AG04449 (cell line): ENCODE measurements around the gene LYSMD1.

ENCODE experiments used
- CTCF ChIA-PET: fragments of 350-600 bp; formaldehyde crosslinking; extraction: SDS; loops from one replicate; lab custom pipeline; 2021; ENCODE audit warnings: antibody characterized with exemption; lab: Yijun Ruan, JAX
- POLR2A ChIA-PET: fragments of 400-600, 350-600 bp; formaldehyde crosslinking; extraction: SDS; loops from one replicate; lab custom pipeline; 2020; ENCODE audit warnings: antibody characterized with exemption, inconsistent platforms; lab: Yijun Ruan, JAX
- DNase-seq: peaks from one replicate; pipeline ENCODE4 v3.0.0-alpha.2; 2010; ENCODE audit warnings: low read depth, low spot score
- H3K4me3 ChIP-seq: 2 replicates; pipeline ENCODE4 v1.5.1; 2011; ENCODE audit warnings: low read depth, mild to moderate bottlenecking, control low read depth, low read length
- TF ChIP-seq, protein P1 (sequence below): IDR thresholded peaks from one replicate; pipeline ENCODE4 v1.5.1; 2011; ENCODE audit warnings: mild to moderate bottlenecking, moderate library complexity, low read length, control low read depth, inconsistent platforms; ENCODE audit not compliant: insufficient read depth; ENCODE audit errors: missing control alignments

The LYSMD1 gene

DNA sequence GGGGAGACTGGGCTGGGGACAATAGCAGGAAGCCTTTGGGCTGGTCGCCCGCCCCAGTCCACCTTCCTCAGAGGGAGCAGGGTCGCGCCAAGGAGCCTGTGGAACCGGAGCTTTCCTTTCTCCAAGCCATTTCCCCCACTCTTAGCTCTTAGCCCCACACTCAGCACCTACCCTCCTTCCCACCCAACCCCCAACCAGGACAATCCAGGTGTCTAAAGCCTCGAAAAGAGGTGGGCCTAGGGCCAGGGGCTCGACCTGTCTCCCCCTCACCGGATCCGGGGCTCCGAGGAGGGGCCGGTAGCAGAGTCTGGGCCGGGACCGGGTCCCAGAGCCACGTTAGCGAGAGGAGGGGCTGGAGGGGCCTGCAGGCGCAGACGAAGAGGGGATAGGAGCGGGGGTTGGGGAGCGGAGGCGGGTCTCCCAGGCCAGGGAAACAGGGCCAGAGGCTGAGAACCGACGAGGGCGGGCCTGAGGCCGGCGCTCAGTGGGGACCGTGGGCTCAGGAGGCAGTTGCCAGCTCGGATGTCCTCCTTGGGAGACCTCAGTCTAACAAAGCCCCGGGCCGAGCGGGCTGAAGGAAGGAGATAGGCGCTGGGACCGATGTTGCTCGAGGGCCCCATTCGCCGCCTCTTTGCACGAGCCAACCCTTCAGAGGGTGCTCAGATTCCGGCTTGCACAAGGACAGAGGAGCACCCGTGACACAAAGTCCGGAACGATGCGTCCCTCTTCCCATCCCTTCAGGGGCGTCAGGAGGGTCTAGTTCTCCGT lies 20.2 kb downstream of the LYSMD1 start:
- H3K4me3 ChIP-seq: peak overlapping the region; percentile 80
- POLR2A ChIA-PET: interaction anchor here (0.6 kb wide), 1 partner anchor 36 kb away, joined by 3 read pairs; no protein-coding TSS in a partner anchor
- TF ChIP-seq, protein P1, sequence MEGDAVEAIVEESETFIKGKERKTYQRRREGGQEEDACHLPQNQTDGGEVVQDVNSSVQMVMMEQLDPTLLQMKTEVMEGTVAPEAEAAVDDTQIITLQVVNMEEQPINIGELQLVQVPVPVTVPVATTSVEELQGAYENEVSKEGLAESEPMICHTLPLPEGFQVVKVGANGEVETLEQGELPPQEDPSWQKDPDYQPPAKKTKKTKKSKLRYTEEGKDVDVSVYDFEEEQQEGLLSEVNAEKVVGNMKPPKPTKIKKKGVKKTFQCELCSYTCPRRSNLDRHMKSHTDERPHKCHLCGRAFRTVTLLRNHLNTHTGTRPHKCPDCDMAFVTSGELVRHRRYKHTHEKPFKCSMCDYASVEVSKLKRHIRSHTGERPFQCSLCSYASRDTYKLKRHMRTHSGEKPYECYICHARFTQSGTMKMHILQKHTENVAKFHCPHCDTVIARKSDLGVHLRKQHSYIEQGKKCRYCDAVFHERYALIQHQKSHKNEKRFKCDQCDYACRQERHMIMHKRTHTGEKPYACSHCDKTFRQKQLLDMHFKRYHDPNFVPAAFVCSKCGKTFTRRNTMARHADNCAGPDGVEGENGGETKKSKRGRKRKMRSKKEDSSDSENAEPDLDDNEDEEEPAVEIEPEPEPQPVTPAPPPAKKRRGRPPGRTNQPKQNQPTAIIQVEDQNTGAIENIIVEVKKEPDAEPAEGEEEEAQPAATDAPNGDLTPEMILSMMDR: no peak
- DNase-seq: no peak
- CTCF ChIA-PET: interaction anchor here (0.7 to 3.9 kb wide), 5 partner anchors 8 to 46 kb away, joined by 3 to 22 read pairs (median 5); no protein-coding TSS in a partner anchor

DNA sequence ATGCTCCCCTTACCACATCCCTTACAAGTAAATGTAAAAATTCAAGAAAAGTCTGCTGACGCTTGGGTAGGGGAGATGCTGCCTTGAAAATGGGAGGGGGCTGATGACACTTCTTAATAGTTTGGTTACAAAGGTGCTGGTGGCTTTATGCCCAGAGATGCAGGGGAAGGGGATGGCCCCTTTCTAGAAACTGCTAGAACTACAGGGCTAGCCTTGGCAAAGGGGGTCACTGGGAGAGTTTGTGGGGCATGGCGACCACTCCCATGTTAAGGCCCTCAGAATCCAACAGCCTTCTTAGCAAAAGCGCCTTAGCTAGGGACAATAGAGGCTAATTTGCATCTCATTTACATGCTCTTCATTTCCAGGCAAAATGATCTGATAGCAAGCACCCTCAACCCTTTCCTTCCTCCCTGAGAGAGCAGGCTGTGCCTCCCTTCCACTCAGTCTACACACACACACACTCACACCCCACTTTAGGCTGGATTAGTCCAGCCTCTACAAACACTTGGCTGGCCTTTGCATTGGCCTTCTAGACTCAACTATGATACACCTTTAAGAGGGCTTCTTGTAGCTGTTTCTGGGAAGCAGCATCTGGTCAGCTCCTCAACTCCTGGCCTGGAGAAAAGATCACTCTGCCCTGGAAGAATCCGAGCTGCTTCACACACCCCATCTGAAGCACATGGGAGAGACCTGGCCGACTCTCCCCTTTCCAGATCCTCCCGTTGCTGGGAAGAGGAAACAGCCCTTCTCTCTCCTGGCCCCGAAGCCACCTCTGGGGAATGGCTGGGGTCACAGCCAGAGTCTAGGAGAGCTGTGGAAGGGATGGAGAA lies 21.0 kb downstream of the LYSMD1 start:
- ChIA-PET POLR2A (interaction anchor here (0.5 kb wide), 1 partner anchor 38 kb away, joined by 3 read pairs; no protein-coding TSS in a partner anchor), CTCF (interaction anchor here (0.7 to 3.9 kb wide), 4 partner anchors 9 to 45 kb away, joined by 3 to 22 read pairs (median 6); no protein-coding TSS in a partner anchor)
- TF ChIP-seq, protein P1: no peak
- DNase-seq: no peak
- peak overlapping the region; percentile 80 for H3K4me3 ChIP-seq

DNA sequence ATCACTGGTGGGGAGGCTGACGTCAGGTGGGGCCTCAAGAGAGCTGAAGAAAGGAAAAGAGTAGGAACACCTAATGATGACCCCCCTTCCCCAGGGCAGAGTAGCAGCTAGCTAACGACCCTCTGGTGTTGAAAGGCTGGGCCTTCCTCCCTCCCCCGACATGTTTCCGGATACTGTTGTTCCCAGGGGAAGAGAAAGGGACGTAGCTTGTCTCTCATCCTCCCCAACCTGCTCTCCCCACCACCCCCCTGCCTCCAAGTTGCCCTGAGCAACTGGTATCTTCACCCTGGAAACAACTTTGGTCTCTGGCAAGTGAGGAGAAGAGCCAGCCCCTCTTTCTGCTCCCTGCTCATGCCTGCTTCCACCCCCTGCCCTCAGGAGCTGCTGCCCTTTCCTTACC lies 21.7 kb downstream of the LYSMD1 start:
- ChIA-PET POLR2A (no interaction called here), CTCF (interaction anchor here (1.0 to 3.9 kb wide), 2 partner anchors 12 to 45 kb away, joined by 8 to 22 read pairs; partner anchors contain the start of gene TNFAIP8L2)
- H3K4me3 ChIP-seq: no peak overlapping the region
- TF ChIP-seq, protein P1: no peak
- DNase-seq: no peak

DNA sequence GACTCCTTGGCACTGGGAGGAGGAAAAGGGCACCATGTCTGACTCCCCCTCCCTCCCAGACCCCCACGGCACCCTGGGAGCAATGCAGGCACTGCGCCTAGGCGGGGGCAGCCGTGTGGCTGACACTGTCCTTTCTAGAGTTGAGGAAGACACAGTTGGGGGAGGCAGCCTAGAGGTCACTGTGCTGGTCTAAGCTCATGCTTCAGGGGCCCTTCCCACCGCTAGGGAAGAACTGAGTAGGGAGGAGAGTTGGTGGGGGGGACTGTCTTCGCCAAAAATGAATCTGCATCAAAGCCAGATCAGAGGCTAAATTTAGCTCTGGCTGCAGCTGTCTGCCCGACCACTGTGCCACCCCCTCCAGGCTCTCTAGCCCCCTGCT lies 22.7 kb downstream of the LYSMD1 start:
- CTCF ChIA-PET: interaction anchor here (1.0 to 3.9 kb wide), 3 partner anchors 9 to 44 kb away, joined by 4 to 22 read pairs (median 8); partner anchors contain the start of gene TNFAIP8L2
- DNase-seq: no peak
- H3K4me3 ChIP-seq: no peak overlapping the region
- TF ChIP-seq, protein P1: no peak
- POLR2A ChIA-PET: interaction anchor here (0.7 kb wide), 1 partner anchor 9 kb away, joined by 3 read pairs; no protein-coding TSS in a partner anchor

DNA sequence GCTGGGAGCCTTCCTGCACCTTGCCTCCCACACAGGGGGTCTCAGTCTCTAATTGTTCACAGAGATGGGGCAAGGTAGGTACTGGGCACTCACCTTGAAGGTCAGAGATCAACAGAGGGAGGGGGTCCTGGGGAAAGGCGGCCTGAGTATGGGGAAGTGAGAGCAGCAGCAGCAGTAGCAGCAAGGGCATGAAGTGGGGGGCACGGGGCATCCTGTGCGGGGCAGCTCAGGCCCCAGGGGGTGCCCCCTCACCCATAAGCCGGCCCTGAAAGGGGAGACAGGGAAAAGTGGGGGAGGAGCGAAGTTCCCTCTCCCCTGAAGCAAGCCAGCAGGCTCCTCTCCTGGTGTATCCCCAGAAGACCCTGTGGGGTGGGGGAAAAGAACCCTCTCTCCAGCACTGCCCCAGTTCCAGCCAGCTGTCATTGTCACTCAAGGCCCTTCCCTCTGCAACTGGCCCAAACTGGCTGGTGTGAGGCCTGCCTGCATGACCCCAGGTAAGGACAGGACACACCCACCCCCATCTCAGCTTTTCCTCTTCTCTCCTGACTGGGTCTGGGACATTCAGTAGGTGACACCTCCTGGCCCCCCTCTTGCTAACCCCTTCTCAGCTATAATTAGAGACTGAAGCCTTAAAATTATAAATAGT lies 23.2 kb downstream of the LYSMD1 start:
- ChIA-PET CTCF (interaction anchor here (1.1 to 3.9 kb wide), 4 partner anchors 8 to 43 kb away, joined by 3 to 22 read pairs (median 6); partner anchors contain the start of gene TNFAIP8L2), POLR2A (interaction anchor here (1.9 kb wide), 1 partner anchor 11 kb away, joined by 4 read pairs; no protein-coding TSS in a partner anchor)
- DNase-seq: no peak
- no peak overlapping the region for H3K4me3 ChIP-seq
- TF ChIP-seq, protein P1: no peak
